SIG-M5 (cell line): ENCODE data around the gene CNTNAP2.
"Not testable (repeated sequence)": the region's sequence is repeated elsewhere in the genome, so short reads cannot be mapped to it uniquely, and the experiment has no call there.

Experiments used
- DNase-seq: peaks from one replicate; lab custom pipeline; 2025; lab: John Stamatoyannopoulos, UW

The CNTNAP2 gene

DNA sequence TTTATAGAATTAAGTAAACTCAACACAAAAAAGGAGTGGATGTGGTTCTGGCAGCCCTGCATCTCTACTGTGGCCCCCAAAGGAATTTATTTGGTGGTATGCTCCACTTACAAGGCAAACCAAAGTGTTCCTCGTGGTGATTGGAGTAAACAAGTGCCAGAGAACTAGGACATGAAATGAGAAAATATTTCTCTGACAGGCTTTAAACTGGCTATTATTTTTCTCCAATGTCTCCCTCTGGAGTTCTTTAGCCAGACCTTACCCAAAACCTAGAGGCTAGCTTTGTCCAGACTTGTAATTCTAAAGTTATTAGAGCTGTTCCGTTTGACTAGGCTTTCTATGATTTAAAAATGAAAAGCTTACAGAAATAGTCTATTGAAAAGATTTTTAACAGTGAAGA lies 990.1 kb downstream of the CNTNAP2 start:
- no peak for DNase-seq

DNA sequence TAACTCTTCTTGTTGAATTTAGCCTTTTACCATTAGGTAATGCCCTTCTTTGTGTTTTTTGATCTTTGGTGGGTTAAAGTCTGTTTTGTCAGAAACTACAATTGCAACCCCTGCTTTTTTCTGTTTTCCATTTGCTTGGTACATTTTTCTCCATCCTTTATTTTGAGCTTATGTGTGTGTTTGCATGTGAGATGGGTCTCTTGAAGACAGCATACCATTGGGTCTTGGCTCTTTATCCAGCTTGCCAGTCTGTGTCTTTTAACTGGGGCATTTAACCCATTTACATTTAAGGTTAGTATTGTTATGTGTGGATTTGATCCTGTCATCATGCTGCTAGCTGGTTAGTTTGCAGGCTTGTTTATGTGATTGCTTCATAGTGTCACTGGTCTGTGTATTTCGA lies 997.9 kb downstream of the CNTNAP2 start:
- not testable (repeated sequence) for DNase-seq

- no peak for DNase-seq
Observed at GRCh38 chr7:147136352-147136751, 1019.8 kb downstream of the CNTNAP2 start.

DNA sequence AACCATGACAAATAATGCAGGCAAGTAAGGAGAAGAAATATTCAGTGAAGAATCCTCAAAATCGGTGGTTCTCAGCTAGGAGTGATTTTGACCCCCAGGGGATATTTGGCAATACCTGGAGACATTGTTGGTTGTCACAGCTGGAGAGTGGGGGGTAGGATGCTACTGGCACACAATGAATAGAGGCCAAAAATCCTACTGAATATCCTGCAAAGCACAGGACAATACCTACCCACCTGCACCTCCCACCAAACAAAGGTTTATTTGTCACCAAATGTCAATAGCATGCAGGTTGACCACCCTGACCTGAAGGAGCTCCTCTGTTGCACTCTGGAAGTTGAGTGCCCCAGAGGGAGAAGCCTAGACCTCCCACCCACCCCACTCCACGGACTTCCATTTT lies 1028.6 kb downstream of the CNTNAP2 start:
- no peak for DNase-seq

DNA sequence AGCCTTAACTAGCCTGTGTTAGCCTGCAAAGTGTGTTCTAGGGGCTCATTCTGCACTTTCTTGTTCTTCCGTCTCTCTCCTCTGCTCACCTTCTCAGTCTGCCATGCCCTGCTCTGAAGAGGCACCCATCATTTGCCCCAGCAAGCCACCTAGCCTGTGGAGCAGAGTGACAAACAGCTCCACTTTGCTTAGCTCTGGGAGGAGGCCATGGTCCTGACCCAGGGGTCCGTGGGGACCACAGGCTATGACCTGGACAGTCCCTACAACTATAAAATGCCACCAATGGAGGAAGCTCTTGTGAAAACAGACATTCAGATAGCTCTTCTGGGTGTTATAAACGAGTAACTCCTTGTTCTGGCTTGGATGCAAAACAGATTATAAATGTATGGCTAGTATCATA lies 1029.6 kb downstream of the CNTNAP2 start:
- no peak for DNase-seq

- no peak for DNase-seq
Observed at GRCh38 chr7:147151661-147152060, 1035.1 kb downstream of the CNTNAP2 start.

DNA sequence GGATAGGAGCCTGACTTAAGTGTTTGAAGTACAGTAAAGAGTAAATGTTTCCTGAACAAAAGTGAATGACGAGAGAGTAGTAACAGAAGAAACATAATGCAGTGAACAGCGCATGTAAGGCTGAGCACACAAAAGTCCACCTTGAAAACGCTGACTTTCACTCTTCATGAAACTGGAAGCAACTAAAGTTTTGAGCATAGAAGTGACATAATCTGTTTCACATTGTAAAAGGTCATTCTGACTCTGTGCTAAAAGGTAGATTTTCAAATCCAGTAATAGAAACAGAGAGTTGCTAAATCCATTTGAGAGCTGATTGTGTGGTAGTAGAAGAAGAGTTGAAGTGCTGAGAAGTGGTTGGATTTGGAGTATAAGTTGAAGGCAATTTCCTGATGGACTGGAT lies 1037.0 kb downstream of the CNTNAP2 start:
- no peak for DNase-seq

- no peak for DNase-seq
Observed at GRCh38 chr7:147161405-147161804, 1044.8 kb downstream of the CNTNAP2 start.

DNA sequence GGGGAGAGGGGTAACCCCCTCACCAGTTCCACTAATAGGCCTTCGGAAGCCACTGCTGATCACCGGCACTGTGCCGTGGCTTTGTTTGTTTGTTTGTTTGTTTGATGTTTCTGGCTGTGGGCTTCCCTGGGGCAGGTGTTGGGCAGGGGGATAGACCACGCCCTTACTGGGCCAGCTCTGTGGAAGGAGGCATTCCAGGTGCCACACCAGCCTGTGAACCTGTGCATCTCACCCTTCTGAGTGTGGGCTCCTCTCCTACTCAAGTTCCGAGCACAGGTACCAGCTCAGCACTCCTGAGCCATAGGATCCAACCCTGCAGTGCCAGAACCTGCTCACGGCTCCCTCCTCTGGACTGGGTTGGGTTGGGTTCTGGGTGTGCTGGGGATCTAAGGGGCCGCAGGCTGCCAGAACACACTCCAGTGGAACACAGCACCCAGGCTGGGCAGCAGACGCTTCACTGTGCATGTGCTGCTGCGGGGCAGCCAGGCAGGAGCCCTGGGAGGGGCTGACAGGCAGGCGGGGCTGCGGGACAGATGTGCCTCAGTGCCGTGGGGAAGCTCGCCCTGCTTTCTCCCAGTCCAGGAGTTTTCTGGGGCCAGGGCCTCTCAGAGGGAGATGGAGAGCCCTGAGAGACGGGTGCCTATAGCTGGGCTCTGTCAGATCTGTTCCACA lies 1053.9 kb downstream of the CNTNAP2 start:
- no peak for DNase-seq

DNA sequence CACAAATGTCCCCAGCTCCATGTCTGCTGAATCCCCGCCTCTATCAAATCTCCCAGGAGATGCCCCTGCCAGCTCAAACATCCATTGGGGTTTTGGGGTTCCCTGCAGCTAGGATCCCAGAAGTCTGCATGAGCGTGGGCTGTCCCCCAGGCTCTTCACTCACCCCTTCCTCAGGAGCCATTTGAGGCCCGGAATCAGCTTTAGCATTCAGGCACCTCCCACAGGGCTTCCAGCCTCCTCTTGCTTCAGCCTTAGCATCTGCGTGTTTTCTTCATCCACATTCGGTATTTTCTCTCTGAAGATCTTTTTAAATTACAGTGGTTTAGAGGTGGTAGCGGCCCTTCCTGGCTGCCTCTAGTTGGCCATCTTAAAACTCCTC lies 1054.4 kb downstream of the CNTNAP2 start:
- no peak for DNase-seq

DNA sequence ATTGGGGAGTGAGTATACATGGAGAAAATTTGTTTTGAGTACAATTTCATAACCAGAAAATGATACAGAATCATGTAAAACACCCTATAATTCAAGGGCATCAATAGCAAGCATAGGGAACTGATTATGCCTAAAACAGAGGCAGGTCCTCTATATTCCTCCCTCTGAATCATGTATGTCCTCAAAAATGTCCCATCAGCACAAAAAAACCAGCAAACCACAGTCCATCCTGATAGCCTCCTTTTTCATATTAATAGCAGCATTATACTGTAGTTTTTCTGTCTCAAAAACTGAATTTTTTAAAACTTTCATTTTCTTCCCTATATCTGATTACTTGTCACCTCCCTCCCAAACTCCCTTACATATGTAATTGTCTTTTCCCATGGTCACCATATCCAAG lies 1057.3 kb downstream of the CNTNAP2 start:
- no peak for DNase-seq

- DNase-seq = no peak
Observed at GRCh38 chr7:147182874-147183273, 1066.3 kb downstream of the CNTNAP2 start.

GRCh38 chr7:147183276-147183675 lies 1066.7 kb downstream of the CNTNAP2 start:
- DNase-seq = no peak

- no peak for DNase-seq
Observed at GRCh38 chr7:147188467-147188866, 1071.9 kb downstream of the CNTNAP2 start.

DNA sequence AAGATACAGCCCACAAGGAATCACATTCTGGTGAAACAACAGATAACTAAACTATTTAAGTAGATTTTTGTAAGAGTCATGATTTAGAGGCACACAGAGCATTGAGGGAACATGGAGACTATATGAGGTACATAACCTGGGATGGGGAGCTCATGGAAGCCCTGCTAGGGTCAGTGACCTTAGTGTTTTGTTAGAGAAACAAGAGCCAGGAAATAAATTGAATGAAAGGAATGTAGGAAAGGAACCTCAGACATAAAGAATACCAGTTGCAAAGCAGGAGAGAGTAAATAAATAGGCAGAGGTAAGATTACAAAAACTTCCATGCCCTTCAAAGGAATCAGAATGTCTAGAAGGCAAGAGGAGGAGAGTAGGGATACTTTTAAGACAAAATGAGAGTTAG lies 1076.9 kb downstream of the CNTNAP2 start:
- DNase-seq = no peak

DNA sequence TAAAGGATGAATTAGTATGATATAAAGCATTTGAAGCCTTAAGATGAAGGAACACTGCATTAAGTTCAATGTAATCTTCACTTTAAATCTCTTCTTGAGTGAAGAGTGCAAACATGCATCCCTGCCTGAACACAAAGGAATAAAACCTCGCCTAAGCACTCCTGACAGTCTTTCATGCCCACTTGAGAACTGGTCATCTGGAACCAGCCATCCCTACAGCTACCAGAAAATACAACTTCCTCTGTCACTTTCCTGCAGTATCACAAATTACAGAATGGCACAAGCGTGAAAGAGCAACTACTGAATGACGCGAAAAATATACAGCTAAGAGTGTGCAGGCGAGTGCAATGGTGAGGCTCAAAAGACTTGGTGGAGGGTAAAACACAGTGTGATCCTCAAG lies 1079.9 kb downstream of the CNTNAP2 start:
- no peak for DNase-seq

GRCh38 chr7:147197006-147197405 lies 1080.4 kb downstream of the CNTNAP2 start:
- DNase-seq = no peak

DNA sequence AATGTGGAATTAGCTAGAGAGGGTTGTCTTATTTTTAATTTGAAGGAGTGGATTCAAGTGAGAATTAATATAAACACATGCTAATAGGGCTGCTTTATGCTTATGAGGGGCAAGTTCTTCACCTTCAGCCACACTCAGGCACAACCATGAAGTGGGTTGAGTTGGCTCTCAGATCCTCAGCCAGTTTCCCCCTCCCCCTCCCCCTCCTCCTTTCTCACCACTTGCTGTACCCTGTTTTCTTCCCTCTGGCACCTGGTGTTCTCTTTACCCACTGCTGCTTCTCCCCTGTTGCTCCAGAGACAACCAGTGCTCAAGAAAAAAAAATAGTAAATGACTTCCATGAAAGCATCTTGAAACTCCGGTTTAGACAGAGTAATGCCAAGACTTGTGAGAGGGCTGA lies 1083.3 kb downstream of the CNTNAP2 start:
- no peak for DNase-seq

GRCh38 chr7:147207988-147208387 lies 1091.4 kb downstream of the CNTNAP2 start:
- no peak for DNase-seq

- no peak for DNase-seq
Observed at GRCh38 chr7:147231275-147231674, 1114.7 kb downstream of the CNTNAP2 start.

DNA sequence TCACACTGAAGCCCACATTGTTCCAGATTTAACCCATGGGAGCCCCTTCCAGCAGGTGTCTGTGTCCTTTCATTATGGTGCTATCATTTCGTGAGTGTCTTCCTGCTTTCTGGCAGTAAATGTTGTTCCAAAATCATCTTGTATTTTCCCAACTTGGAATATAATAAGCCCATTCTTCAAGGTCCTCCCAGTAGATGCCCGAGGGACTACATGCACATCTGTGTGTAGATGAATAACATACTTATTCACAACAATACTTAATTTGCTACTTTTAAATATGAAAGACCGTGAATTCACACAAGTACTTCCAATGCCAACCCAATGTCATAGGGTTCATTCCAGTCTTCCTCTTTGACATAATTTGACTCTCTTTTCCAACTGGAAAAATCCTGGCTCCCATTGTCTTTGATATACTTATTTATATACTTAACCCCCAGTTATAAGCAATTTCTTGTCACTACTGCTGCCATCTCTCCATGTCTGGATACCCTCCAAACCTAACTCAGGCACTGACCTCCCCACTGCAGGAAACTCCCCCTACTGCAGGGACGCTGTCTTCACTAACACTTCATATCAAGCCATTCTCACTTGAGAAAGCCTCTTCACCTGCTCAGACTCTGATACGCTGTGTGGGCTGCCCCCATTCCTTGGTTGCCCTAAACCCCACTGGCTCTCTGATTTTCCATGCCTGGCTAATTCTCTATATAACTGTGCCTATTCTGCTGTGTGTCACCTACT lies 1119.2 kb downstream of the CNTNAP2 start:
- DNase-seq = no peak

DNA sequence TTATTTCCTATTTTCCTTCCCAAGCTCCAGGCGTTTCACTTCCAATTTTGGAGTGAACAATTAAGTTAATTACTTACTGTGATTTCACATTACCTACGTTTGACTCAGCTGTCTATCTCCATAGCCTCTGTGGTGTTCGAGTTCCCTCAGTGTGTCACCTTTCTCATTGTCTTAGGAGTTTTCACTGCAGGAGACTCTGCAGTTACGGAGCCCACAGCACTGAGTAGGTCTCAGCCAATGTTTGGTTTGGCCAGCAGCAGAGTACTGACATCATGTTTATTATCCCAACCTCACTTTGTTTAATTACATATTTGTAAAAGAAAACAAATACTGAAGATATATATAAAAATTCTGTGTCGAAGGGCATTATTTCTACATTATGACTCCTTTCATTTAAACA lies 1123.9 kb downstream of the CNTNAP2 start:
- no peak for DNase-seq

- DNase-seq = no peak
Observed at GRCh38 chr7:147245274-147245673, 1128.7 kb downstream of the CNTNAP2 start.

DNA sequence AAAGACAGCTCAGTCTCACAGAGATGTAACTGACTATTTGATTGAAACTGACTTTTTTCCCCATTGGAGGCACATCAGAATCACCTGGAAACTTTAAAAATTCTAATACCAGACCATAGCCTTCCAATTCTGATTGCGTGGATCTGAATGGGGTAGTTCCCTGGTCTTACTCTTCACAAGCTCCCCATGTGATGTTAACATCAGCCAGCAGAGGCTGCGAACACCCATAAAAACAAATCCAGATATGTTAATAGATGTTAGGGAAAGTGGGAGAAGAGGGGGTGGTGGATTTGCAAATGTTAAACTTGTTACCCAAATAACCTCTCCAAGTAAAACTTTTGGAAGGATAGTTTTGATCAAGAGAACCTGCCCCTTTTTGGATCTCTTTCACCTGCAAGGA lies 1133.4 kb downstream of the CNTNAP2 start:
- DNase-seq = no peak
